Measurements from ENCODE around the gene SERPINA4.

DNA sequence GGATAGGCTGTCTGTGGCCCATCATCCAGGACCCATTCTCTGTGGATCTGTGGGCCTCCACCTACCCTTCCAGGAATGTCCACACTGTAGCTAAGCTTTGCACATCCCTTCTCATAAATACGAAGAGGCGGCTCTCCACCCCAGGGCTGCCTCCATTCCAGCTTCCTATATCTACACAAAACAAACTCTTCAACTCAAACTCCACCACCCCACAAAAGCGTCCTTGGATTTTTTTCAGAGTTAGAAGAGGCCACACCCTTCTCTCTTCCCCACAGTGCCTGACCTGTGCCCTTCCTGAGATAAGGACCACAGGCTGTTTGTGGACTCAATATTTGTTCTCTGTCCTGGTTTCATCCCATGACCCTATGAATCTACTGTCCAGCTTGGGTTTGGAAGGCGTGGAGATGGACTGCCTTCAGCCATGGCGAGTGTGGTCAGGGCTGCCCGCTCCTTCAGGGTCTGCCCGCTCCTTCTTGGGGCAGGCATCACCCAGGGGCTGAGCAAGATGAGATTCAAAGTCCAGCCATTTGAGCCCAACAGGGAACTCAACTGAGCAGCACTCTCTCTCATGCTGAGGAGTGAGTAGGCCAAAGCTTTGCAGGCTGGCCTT is 39.0 kb upstream of the SERPINA4 start:
- TF ChIP-seq SIN3A (IDR thresholded peaks at IDR 0.05; ENCODE audit: borderline replicate concordance, insufficient read depth, low read length) (no peak), TAF1 (IDR thresholded peaks at IDR 0.05; ENCODE audit: borderline replicate concordance, insufficient read depth, low read length) (no peak), POLR2AphosphoS5 (IDR thresholded peaks at IDR 0.05; ENCODE audit: low read depth, low read length) (no peak), FOXP2 (optimal IDR thresholded peaks at IDR 0.05; ENCODE audit: borderline replicate concordance, extremely low read depth, extremely low read length, insufficient read depth) (no peak)
- TF ChIP-seq, protein P1, sequence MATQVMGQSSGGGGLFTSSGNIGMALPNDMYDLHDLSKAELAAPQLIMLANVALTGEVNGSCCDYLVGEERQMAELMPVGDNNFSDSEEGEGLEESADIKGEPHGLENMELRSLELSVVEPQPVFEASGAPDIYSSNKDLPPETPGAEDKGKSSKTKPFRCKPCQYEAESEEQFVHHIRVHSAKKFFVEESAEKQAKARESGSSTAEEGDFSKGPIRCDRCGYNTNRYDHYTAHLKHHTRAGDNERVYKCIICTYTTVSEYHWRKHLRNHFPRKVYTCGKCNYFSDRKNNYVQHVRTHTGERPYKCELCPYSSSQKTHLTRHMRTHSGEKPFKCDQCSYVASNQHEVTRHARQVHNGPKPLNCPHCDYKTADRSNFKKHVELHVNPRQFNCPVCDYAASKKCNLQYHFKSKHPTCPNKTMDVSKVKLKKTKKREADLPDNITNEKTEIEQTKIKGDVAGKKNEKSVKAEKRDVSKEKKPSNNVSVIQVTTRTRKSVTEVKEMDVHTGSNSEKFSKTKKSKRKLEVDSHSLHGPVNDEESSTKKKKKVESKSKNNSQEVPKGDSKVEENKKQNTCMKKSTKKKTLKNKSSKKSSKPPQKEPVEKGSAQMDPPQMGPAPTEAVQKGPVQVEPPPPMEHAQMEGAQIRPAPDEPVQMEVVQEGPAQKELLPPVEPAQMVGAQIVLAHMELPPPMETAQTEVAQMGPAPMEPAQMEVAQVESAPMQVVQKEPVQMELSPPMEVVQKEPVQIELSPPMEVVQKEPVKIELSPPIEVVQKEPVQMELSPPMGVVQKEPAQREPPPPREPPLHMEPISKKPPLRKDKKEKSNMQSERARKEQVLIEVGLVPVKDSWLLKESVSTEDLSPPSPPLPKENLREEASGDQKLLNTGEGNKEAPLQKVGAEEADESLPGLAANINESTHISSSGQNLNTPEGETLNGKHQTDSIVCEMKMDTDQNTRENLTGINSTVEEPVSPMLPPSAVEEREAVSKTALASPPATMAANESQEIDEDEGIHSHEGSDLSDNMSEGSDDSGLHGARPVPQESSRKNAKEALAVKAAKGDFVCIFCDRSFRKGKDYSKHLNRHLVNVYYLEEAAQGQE (IDR thresholded peaks at IDR 0.05; ENCODE audit: insufficient read depth in 1 of 2, low read depth in 2 of 2, low read length in 2 of 2), result no peak

Measured in PFSK-1 (cell line).